K562 (cell line): ENCODE data around the gene KRABD2.

Experiments used
- HNRNPUL1 ChIP-seq: fragments of 200-400 bp; formaldehyde crosslinking; IDR thresholded peaks from 2 replicates; pipeline ENCODE4 v1.6.1; 2017; ENCODE audit warnings: low read length
- JUN ChIP-seq, 2 experiments: sonication (generic) in 1 of 2; formaldehyde crosslinking in 1 of 2; IDR thresholded peaks; 2 replicates each; pipeline versions ENCODE4 v1.6.1 to v1.8.0; 2012 to 2022; ENCODE audit warnings: borderline replicate concordance in 2 of 2, mild to moderate bottlenecking in 2 of 2, improper control_type of control experiment in 1 of 2, low read depth in 1 of 2, low read length in 1 of 2, missing genetic modification reagents in 1 of 2
- LEF1 ChIP-seq: fragments of 450-650 bp; IDR thresholded peaks from 2 replicates; pipeline ENCODE4 v1.6.1; 2016; ENCODE audit warnings: mild to moderate bottlenecking
- MTA2 ChIP-seq: fragments of 450-650 bp; IDR thresholded peaks from 2 replicates; pipeline ENCODE4 v1.6.1; 2016; ENCODE audit warnings: low read depth
- NCOA4 ChIP-seq: fragments of 450-650 bp; IDR thresholded peaks from 2 replicates; pipeline ENCODE4 v1.6.1; 2018; ENCODE audit warnings: mild to moderate bottlenecking; ENCODE audit not compliant: partially characterized antibody
- NEUROD1 ChIP-seq: fragments of 150-350 bp; IDR thresholded peaks from 2 replicates; pipeline ENCODE4 v1.6.1; 2014; ENCODE audit warnings: borderline replicate concordance, low read length, low read depth; ENCODE audit not compliant: partially characterized antibody
- NFRKB ChIP-seq: fragments of 450-650 bp; IDR thresholded peaks from 2 replicates; pipeline ENCODE4 v1.6.1; 2016; ENCODE audit warnings: low read depth
- NR1H2 ChIP-seq: sonication (generic); formaldehyde crosslinking; IDR thresholded peaks from 2 replicates; pipeline ENCODE4 v1.4.0; 2020; ENCODE audit warnings: mild to moderate bottlenecking, missing genetic modification reagents
- PHB ChIP-seq: fragments of 250-450 bp; sonication (Bioruptor Pico); IDR thresholded peaks from 2 replicates; pipeline ENCODE4 v1.5.0; 2021
- SP2 ChIP-seq: IDR thresholded peaks from 2 replicates; pipeline ENCODE4 v1.6.1; 2011; ENCODE audit warnings: mild to moderate bottlenecking, low read depth, low read length, moderate library complexity; ENCODE audit not compliant: poor library complexity, severe bottlenecking; ENCODE audit errors: extremely low read depth
- TGIF2 ChIP-seq: sonication (generic); formaldehyde crosslinking; IDR thresholded peaks from 2 replicates; pipeline ENCODE4 v1.8.1; 2022; ENCODE audit warnings: mild to moderate bottlenecking, missing genetic modification reagents, moderate library complexity
- TSHZ1 ChIP-seq: fragments of 250-450 bp; sonication (Bioruptor Pico); IDR thresholded peaks from 2 replicates; pipeline ENCODE4 v1.4.0; 2020; ENCODE audit warnings: mild to moderate bottlenecking, moderate library complexity
- ZBTB34 ChIP-seq: fragments of 250-450 bp; sonication (Bioruptor Pico); IDR thresholded peaks from 2 replicates; pipeline ENCODE4 v1.8.0; 2021; ENCODE audit warnings: mild to moderate bottlenecking, moderate library complexity
- ZFP91 ChIP-seq: sonication (generic); formaldehyde crosslinking; IDR thresholded peaks from 2 replicates; pipeline ENCODE4 v1.8.0; 2022; ENCODE audit warnings: mild to moderate bottlenecking, missing genetic modification reagents
- ZNF12 ChIP-seq: sonication (generic); formaldehyde crosslinking; IDR thresholded peaks from 2 replicates; pipeline ENCODE4 v1.4.0; 2020; ENCODE audit warnings: mild to moderate bottlenecking, missing genetic modification reagents
- ZNF77 ChIP-seq: fragments of 250-450 bp; sonication (Bioruptor Pico); IDR thresholded peaks from 2 replicates; pipeline ENCODE4 v1.5.0; 2020
- TF ChIP-seq, protein P1 (sequence below): sonication (generic); formaldehyde crosslinking; IDR thresholded peaks from 2 replicates; pipeline ENCODE4 v1.8.0; 2022; ENCODE audit warnings: mild to moderate bottlenecking, missing genetic modification reagents

The KRABD2 gene

GRCh38 chr17:8383143-8383822, 6.8 kb upstream of the KRABD2 start, which contains the start of gene RPL26 (continued):
- TF ChIP-seq, protein P1, sequence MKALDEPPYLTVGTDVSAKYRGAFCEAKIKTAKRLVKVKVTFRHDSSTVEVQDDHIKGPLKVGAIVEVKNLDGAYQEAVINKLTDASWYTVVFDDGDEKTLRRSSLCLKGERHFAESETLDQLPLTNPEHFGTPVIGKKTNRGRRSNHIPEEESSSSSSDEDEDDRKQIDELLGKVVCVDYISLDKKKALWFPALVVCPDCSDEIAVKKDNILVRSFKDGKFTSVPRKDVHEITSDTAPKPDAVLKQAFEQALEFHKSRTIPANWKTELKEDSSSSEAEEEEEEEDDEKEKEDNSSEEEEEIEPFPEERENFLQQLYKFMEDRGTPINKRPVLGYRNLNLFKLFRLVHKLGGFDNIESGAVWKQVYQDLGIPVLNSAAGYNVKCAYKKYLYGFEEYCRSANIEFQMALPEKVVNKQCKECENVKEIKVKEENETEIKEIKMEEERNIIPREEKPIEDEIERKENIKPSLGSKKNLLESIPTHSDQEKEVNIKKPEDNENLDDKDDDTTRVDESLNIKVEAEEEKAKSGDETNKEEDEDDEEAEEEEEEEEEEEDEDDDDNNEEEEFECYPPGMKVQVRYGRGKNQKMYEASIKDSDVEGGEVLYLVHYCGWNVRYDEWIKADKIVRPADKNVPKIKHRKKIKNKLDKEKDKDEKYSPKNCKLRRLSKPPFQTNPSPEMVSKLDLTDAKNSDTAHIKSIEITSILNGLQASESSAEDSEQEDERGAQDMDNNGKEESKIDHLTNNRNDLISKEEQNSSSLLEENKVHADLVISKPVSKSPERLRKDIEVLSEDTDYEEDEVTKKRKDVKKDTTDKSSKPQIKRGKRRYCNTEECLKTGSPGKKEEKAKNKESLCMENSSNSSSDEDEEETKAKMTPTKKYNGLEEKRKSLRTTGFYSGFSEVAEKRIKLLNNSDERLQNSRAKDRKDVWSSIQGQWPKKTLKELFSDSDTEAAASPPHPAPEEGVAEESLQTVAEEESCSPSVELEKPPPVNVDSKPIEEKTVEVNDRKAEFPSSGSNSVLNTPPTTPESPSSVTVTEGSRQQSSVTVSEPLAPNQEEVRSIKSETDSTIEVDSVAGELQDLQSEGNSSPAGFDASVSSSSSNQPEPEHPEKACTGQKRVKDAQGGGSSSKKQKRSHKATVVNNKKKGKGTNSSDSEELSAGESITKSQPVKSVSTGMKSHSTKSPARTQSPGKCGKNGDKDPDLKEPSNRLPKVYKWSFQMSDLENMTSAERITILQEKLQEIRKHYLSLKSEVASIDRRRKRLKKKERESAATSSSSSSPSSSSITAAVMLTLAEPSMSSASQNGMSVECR (CRISPR knock-in tag): peak; percentile 66; the same call in 1 of the 2 replicates
- no peak for TF ChIP-seq ZNF77 (CRISPR knock-in tag)
- peak; percentile 48 for TF ChIP-seq SP2
- TF ChIP-seq NEUROD1: peak; percentile 83
- no peak for TF ChIP-seq NCOA4
- no peak for TF ChIP-seq HNRNPUL1
- TF ChIP-seq ZFP91: no peak
- no peak for TF ChIP-seq TGIF2 (CRISPR knock-in tag)
- no peak for TF ChIP-seq NR1H2 (CRISPR knock-in tag)
- no peak for TF ChIP-seq LEF1
- TF ChIP-seq NFRKB: peak; percentile 91
- TF ChIP-seq TSHZ1 (CRISPR knock-in tag): no peak
- TF ChIP-seq MTA2: no peak
- no peak for TF ChIP-seq PHB (CRISPR knock-in tag)
- no peak for TF ChIP-seq ZNF12
- TF ChIP-seq JUN (IDR thresholded peaks at IDR 0.05; ENCODE audit: borderline replicate concordance, low read depth, low read length): no peak
- TF ChIP-seq JUN (CRISPR knock-in tag; IDR thresholded peaks at IDR 0.05; ENCODE audit: borderline replicate concordance): no peak
- no peak for TF ChIP-seq ZBTB34 (CRISPR knock-in tag)
